Umbilical cord (tissue), 2 donors: ENCODE data around the gene ATRIP. TPM values are rescaled to one million over a fixed set of nuclear protein-coding genes. Genes with fewer than 3 reads are reported as not detected.
A peak's percentile ranks its signal among the peaks of the same experiment; 100 is the strongest.
"Not testable (repeated sequence)": the region's sequence is repeated elsewhere in the genome, so short reads cannot be mapped to it uniquely, and the experiment has no call there.

Experiments used
- DNase-seq: peaks from one replicate; pipeline ENCODE4 v3.0.0-alpha.2; 2015; ENCODE audit warnings: low spot score
- total RNA-seq: library from RNA; depleted of rRNA; stranded (reverse); fragments of >200 nt; gene quantifications from one replicate; pipeline ENCODE4 v1.2.3, GENCODE V29; 2014; ENCODE audit warnings: low replicate concordance; ENCODE audit not compliant: insufficient read depth

ATRIP gene
- 9.4 TPM for total RNA-seq

- peak; percentile 90 for DNase-seq
Observed at GRCh38 chr3:48446425-48447193, at the start of gene ATRIP. Gene ATRIP, plus strand, starts transcription at chr3:48446737. Its CDS starts 109 bp downstream, at chr3:48446846.

GRCh38 chr3:48397767-48398681 is 48.5 kb upstream of the ATRIP start:
- no peak for DNase-seq

GRCh38 chr3:48398701-48399386 is 47.7 kb upstream of the ATRIP start:
- no peak for DNase-seq

- no peak for DNase-seq
Observed at GRCh38 chr3:48399387-48400172, 47.0 kb upstream of the ATRIP start.

- DNase-seq, result peak; percentile 64
Observed at GRCh38 chr3:48400824-48401433, 45.6 kb upstream of the ATRIP start.

GRCh38 chr3:48401434-48401901 is 45.1 kb upstream of the ATRIP start:
- DNase-seq, result not testable (repeated sequence)

GRCh38 chr3:48402281-48402732 is 44.2 kb upstream of the ATRIP start:
- DNase-seq, result peak; percentile 58

- DNase-seq, result no peak
Observed at GRCh38 chr3:48402907-48403306, 43.6 kb upstream of the ATRIP start.

GRCh38 chr3:48403533-48404439 is 42.8 kb upstream of the ATRIP start:
- DNase-seq, result no peak

- no peak for DNase-seq
Observed at GRCh38 chr3:48404440-48405342, 41.8 kb upstream of the ATRIP start.

- no peak for DNase-seq
Observed at GRCh38 chr3:48405343-48405881, 41.1 kb upstream of the ATRIP start.

- no peak for DNase-seq
Observed at GRCh38 chr3:48405971-48406370, 40.6 kb upstream of the ATRIP start.

GRCh38 chr3:48406443-48407431 is 39.8 kb upstream of the ATRIP start:
- DNase-seq, result no peak

GRCh38 chr3:48407542-48408099 is 38.9 kb upstream of the ATRIP start:
- no peak for DNase-seq

GRCh38 chr3:48408823-48409281 is 37.7 kb upstream of the ATRIP start:
- DNase-seq, result no peak
